HG03108 (cell line): Measurements from ENCODE around the gene MRAP2.

Source experiments
- ATAC-seq: cut with Tn5 transposase; IDR thresholded peaks from one replicate; pipeline ENCODE4 v1.9.1; 2021; ENCODE audit warnings: moderate library complexity; ENCODE audit not compliant: unreplicated experiment

The MRAP2 gene, protein sequence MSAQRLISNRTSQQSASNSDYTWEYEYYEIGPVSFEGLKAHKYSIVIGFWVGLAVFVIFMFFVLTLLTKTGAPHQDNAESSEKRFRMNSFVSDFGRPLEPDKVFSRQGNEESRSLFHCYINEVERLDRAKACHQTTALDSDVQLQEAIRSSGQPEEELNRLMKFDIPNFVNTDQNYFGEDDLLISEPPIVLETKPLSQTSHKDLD

GRCh38 chr6:84033523-84034451 lies at the start of gene MRAP2:
MRAP2 (plus strand) TSS chr6:84033772; CDS start chr6:84055319, 21,547 bp downstream.
- no peak for ATAC-seq

DNA sequence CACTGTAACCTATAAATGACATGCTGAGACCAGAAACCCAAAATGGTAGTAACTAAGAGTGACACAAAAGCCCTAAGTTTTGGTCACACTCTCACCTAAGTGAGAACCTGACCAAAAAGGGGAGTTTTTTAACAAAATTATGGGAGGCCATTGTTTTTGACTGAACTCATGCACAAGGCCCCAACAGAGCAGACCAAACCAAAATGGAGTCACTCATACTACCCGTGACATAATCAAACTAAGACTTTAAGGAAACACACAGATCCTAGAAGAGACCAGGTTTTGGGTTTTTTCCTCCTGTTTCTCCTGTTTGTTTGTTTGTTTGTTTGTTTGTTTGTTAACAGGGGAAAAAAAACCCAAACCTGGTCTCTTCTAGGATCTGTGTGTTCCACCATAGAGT lies 49.2 kb upstream of the MRAP2 start:
- ATAC-seq = no peak

DNA sequence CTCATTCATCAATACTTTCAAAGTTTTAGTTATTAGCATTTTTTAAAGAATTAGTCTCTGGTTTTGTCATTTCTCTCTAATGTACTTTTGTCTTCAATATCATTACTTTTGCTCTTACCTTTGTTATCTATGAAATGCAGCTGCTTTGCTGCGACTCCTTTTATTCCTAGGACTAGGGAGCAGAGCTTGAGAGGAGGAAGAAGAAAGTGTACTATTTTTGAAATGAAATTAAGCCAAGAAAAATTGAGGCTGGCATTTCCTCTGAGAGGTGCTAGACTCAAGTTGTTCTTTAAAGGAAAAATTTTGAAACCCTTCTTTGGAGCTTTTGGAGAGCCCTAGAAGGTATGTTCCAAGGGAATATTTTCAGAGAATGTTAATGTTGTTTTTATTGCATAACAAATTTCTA lies 48.3 kb upstream of the MRAP2 start:
- ATAC-seq = no peak

DNA sequence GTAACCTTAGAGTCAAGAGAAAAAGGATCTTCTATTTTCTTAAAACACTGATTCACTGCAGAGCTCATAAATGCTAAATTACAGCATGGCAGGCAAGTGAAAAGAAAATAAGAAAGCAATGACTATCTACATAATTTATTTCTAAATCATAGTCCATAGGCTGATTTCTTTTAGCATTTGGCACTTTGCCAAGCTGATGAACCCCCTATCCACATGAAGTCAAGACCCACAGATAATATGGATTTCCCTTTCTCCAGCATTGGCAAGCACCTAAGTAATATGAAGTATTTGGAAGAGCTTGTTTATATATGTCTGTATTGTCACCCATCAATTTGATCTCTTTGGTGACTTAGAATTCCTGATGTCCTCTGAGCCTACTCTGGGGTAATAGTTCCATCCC lies 47.9 kb upstream of the MRAP2 start:
- ATAC-seq = no peak

DNA sequence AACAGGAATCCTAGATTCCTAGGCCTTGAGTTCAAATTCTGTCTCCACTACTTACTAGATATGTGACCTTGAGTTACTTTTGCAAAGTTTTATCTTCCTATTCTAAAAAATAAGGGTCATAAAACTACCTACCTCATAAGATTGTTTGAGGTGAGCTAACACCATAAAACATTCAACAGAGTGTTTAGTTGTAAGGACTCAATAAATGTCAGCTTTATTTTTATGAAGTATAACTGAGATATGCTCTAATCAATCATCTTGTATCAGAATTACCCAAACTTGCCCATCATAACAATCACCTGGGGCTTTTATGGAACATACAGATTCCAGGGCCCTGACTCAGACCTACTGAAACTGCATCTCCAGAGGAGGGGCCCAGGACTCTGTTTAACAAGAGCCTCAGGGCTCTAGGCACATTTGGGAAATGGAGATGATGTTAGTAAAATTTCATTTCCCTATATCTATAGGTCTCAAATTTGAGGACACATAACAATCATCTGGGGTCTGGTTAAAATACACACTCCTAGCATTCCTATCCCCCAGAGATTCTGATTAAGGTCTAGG lies 35.5 kb upstream of the MRAP2 start:
- ATAC-seq = no peak

DNA sequence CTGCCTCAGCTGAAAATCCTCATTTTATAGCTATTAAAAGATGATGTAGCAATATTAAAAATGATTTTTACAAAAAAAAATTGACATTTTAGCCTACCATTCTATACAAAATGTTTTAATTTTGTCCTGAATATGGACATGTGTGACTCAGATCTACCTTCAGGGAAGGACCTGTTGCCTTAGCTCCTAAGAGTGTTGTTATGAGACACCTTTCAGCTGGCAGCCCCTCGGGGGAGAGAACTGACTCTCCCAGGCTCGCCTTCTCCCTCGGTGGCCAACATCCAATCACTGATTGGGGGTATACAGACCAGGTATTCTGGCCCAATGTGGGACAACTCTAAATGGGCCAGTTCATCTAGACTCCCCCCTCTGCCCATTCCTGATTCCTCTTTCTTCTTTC lies 32.5 kb upstream of the MRAP2 start:
- ATAC-seq = no peak

GRCh38 chr6:84002226-84002625 lies 31.3 kb upstream of the MRAP2 start:
- ATAC-seq = no peak

- ATAC-seq = no peak
These were observed 30.4 kb upstream of the MRAP2 start for GRCh38 chr6:84003131-84003530.

- no peak for ATAC-seq
These were observed 29.9 kb upstream of the MRAP2 start for GRCh38 chr6:84003654-84004053.

- ATAC-seq = no peak
These were observed 25.7 kb upstream of the MRAP2 start for GRCh38 chr6:84007871-84008270.

GRCh38 chr6:84013354-84013753 lies 20.2 kb upstream of the MRAP2 start:
- ATAC-seq = no peak

DNA sequence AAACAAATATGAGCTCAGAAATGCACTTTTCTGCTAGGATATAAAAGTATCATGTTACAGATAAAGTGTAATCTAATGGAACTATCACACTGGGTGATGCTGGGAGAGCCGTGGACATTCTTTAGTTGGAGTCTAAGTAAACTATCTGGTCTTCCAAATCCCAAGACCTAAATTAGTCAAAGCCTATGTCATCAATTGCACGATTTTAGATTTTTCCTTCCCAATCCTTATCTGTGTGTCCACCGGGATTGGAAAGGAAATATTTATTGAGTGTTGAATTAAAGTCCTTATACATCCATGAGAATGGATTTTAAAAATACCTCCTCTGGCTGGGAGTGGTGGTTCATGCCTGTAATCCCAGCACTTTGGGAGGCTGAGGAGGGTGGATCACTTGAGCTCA lies 19.6 kb upstream of the MRAP2 start:
- no peak for ATAC-seq

- ATAC-seq = no peak
These were observed 17.5 kb upstream of the MRAP2 start for GRCh38 chr6:84016029-84016428.

DNA sequence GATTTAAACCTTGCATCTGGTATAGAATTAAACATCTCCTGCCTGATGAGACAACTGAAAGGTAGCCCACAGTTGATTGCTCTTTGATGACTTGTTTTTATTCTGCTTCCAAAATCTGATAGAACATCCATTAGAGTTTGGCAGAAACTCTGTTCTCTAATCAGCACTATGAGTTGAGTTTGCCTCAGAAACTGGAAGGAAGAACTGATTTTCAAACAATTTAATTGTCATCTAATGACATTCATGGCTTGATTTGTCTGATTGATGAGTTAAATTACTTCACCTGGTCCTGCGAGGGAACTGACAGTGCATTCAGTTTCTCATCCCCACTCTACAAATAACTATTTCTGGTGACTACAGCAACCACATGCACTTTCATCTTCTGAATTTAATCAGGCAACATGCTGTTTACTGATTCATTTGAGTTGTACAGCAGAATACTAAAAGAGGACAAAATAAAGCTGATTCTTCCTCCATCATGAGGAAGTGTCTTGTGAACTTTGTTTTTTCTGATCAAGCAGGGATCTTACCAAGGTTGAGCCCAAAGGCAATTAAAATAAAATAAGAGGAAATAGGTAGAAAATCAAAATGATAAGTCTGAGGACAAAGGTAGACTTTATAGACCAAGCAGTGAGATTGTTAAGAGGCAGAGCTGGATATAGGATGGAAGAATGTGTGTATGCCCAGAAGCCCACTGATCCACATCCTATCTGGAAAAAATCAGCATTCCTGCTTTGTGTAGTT lies 15.7 kb upstream of the MRAP2 start:
- no peak for ATAC-seq

- no peak for ATAC-seq
These were observed 15.0 kb upstream of the MRAP2 start for GRCh38 chr6:84018453-84019061.

DNA sequence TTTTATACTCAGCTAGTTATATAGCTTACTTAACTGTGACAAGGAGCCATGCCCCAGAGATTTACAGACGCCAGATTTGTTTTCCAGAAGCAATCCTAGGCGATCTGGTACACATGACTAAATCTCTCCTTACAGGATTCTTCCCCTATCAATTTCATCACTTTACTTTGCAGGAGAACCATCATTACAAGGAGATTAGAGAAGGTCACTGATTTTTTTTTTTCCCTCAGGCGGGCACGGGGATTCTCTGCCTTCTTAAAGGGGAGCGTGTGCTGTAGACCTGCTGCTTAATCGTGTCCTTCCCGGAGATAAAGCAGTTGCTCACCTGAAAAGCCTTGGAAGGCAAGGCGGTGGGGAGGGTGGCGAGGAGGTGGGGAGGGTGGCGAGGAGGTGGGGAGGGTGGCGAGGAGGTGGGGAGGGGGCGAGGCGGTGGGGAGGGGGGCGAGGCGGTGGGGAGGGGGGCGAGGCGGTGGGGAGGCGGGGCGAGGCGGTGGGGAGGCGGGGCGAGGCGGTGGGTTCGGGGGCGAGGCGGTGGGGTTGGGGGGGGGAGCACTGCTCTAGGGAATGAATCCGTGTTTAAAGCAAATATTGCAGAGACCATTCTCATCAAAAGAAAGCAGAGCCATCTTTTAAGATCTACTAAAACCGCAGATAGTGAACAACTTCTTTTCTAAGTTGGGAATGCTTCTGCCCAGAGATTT lies 14.3 kb upstream of the MRAP2 start:
- ATAC-seq = no peak

DNA sequence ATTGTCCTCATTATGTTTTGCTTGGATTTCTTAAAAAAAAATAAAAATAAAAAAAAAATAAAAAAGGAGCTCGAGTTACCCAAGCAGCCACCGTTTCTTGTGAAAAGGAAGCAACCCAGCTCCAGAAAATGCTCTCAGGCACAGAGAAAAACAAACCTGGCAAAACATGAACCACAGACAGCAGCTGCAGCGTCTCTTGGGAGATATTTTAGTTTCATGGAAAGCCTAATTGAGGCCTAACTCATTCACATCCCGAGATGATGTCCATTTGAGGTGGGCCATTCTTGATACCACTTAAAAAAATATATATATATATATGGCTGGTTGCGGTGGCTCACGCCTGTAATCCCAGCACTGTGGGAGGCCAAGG lies 13.7 kb upstream of the MRAP2 start:
- no peak for ATAC-seq

GRCh38 chr6:84021625-84022024 lies 11.9 kb upstream of the MRAP2 start:
- ATAC-seq = no peak

GRCh38 chr6:84026721-84027164 lies 6.8 kb upstream of the MRAP2 start:
- ATAC-seq = no peak
